Measurements from ENCODE around the gene FN1. TPM values are rescaled to one million over a fixed set of nuclear protein-coding genes. Genes with fewer than 3 reads are reported as not detected.
"Not testable (repeated sequence)": the region's sequence is repeated elsewhere in the genome, so short reads cannot be mapped to it uniquely, and the experiment has no call there.

The FN1 gene
- total RNA-seq, 2 donors from 2014 or later = 0.16 to 0.62 TPM

GRCh38 chr2:215369181-215369760, 66.6 kb downstream of the FN1 start:
- ATAC-seq (no peak), DNase-seq (ENCODE audit: low spot score in 2 of 2) (no peak)
- no peak overlapping the region for H3K27ac Mint-ChIP-seq
- H3K9me3 Mint-ChIP-seq = no peaks in the 10 kb centered on the region
- peaks cover 15 to 25% of the 10 kb centered on the region in 2 donors for H3K36me3 Mint-ChIP-seq

GRCh38 chr2:215368493-215368809, 67.4 kb downstream of the FN1 start:
- Mint-ChIP-seq H3K36me3 (peaks cover 13 to 27% of the 10 kb centered on the region in 2 donors), H3K27ac (no peak overlapping the region), H3K9me3 (no peaks in the 10 kb centered on the region)
- ATAC-seq = no peak
- DNase-seq (ENCODE audit: low spot score in 2 of 2) = no peak

- ATAC-seq (no peak), DNase-seq (ENCODE audit: low spot score in 2 of 2) (no peak)
- Mint-ChIP-seq H3K36me3 (peaks cover 13 to 32% of the 10 kb centered on the region in 2 donors), H3K27ac (no peak overlapping the region), H3K9me3 (no peaks in the 10 kb centered on the region)
These were observed 68.0 kb downstream of the FN1 start for GRCh38 chr2:215367662-215368492.

GRCh38 chr2:215366440-215367032, 69.3 kb downstream of the FN1 start:
- ATAC-seq (no peak), DNase-seq (ENCODE audit: low spot score in 2 of 2) (no peak)
- H3K27ac Mint-ChIP-seq = no peak overlapping the region
- H3K36me3 Mint-ChIP-seq = peaks cover 18 to 37% of the 10 kb centered on the region in 2 donors
- H3K9me3 Mint-ChIP-seq = no peaks in the 10 kb centered on the region

- ATAC-seq = no peak
- Mint-ChIP-seq H3K36me3 (peaks cover 22 to 37% of the 10 kb centered on the region in 2 donors), H3K9me3 (no peaks in the 10 kb centered on the region), H3K27ac (no peak overlapping the region)
- no peak for DNase-seq (ENCODE audit: low spot score in 2 of 2)
These were observed 70.6 kb downstream of the FN1 start for GRCh38 chr2:215365184-215365658.

- ATAC-seq (no peak), DNase-seq (ENCODE audit: low spot score in 2 of 2) (no peak)
- Mint-ChIP-seq H3K9me3 (no peaks in the 10 kb centered on the region), H3K27ac (peak overlapping the region in 1 of 2 donors; percentile 13), H3K36me3 (peaks cover 22 to 37% of the 10 kb centered on the region in 2 donors)
These were observed 71.4 kb downstream of the FN1 start for GRCh38 chr2:215364157-215365155.

- ATAC-seq (no peak), DNase-seq (ENCODE audit: low spot score in 2 of 2) (no peak)
- H3K27ac Mint-ChIP-seq = peak overlapping the region in 1 of 2 donors; percentile 13
- no peaks in the 10 kb centered on the region for H3K9me3 Mint-ChIP-seq
- peaks cover 22 to 37% of the 10 kb centered on the region in 2 donors for H3K36me3 Mint-ChIP-seq
These were observed 72.3 kb downstream of the FN1 start for GRCh38 chr2:215363461-215364156.

GRCh38 chr2:215363039-215363438, 72.8 kb downstream of the FN1 start:
- peaks cover 21 to 36% of the 10 kb centered on the region in 2 donors for H3K36me3 Mint-ChIP-seq
- no peak for DNase-seq (ENCODE audit: low spot score in 2 of 2)
- H3K9me3 Mint-ChIP-seq = no peaks in the 10 kb centered on the region
- H3K27ac Mint-ChIP-seq = no peak overlapping the region
- ATAC-seq = no peak

GRCh38 chr2:215362562-215362904, 73.3 kb downstream of the FN1 start:
- Mint-ChIP-seq H3K27ac (no peak overlapping the region), H3K36me3 (peaks cover 16 to 31% of the 10 kb centered on the region in 2 donors), H3K9me3 (no peaks in the 10 kb centered on the region)
- ATAC-seq = no peak
- no peak for DNase-seq (ENCODE audit: low spot score in 2 of 2)

GRCh38 chr2:215361876-215362561, 73.8 kb downstream of the FN1 start:
- peaks cover 15 to 30% of the 10 kb centered on the region in 2 donors for H3K36me3 Mint-ChIP-seq
- ATAC-seq (no peak), DNase-seq (ENCODE audit: low spot score in 2 of 2) (no peak)
- H3K9me3 Mint-ChIP-seq = no peaks in the 10 kb centered on the region
- no peak overlapping the region for H3K27ac Mint-ChIP-seq

- ATAC-seq = no peak
- peak overlapping the region in 1 of 2 donors; percentile 40 for H3K27ac Mint-ChIP-seq
These were observed 74.5 kb downstream of the FN1 start for GRCh38 chr2:215361211-215361875.

GRCh38 chr2:215360596-215360995, 75.3 kb downstream of the FN1 start:
- peaks cover 22 to 26% of the 10 kb centered on the region in 2 donors for H3K36me3 Mint-ChIP-seq
- ATAC-seq = no peak
- no peaks in the 10 kb centered on the region for H3K9me3 Mint-ChIP-seq
- DNase-seq (ENCODE audit: low spot score in 2 of 2) = no peak
- H3K27ac Mint-ChIP-seq = no peak overlapping the region

More at GRCh38 chr2:215361211-215361875, 74.5 kb downstream of the FN1 start:
- Mint-ChIP-seq H3K9me3 (no peaks in the 10 kb centered on the region), H3K36me3 (peaks cover 21 to 25% of the 10 kb centered on the region in 2 donors)
- no peak for DNase-seq (ENCODE audit: low spot score in 2 of 2)

- not testable (repeated sequence) for H3K9me3 Mint-ChIP-seq; ATAC-seq; DNase-seq (ENCODE audit: low spot score in 2 of 2); H3K27ac Mint-ChIP-seq
- H3K36me3 Mint-ChIP-seq = peaks cover 22 to 30% of the 10 kb centered on the region in 2 donors
These were observed 75.8 kb downstream of the FN1 start for GRCh38 chr2:215360059-215360458.

GRCh38 chr2:215359576-215359922, 76.3 kb downstream of the FN1 start:
- Mint-ChIP-seq H3K36me3 (peaks cover 17 to 27% of the 10 kb centered on the region in 2 donors), H3K27ac (no peak overlapping the region), H3K9me3 (no peaks in the 10 kb centered on the region)
- no peak for ATAC-seq
- DNase-seq (ENCODE audit: low spot score in 2 of 2) = no peak

All from activated naive CD4-positive, alpha-beta T cell treated with anti-CD3 and anti-CD28 coated beads, Interleukin-2, amount 50 U/mL, for 72 hours (primary cell).